CD14-positive monocyte (primary cell): ENCODE data around the gene LDLRAP1. TPM values are rescaled to one million over a fixed set of nuclear protein-coding genes. Genes with fewer than 3 reads are reported as not detected.

Source experiments
- DNase-seq, 3 donors: peaks; one replicate each; pipeline ENCODE4 v3.0.0-alpha.2; 2011 to 2022
- H2AFZ ChIP-seq: 2 replicates; pipeline ENCODE4 v1.6.0; 2012; ENCODE audit warnings: mild to moderate bottlenecking, low read depth, low read length, inconsistent platforms; ENCODE audit not compliant: insufficient read depth, poor library complexity, severe bottlenecking
- H3K27ac ChIP-seq, 2 donors: 1 replicate in 1 of 2; 2 replicates in 1 of 2; pipeline ENCODE4 v1.5.1; 2012 to 2013; ENCODE audit warnings: low read length in 2 of 2, control low read depth in 1 of 2, inconsistent platforms in 1 of 2, low read depth in 1 of 2, mild to moderate bottlenecking in 1 of 2
- H3K27me3 ChIP-seq, 2 donors: one replicate each; pipeline versions ENCODE4 v1.6.0 to v1.6.1; 2011 to 2013; ENCODE audit warnings: low read length in 2 of 2; ENCODE audit not compliant: control insufficient read depth in 2 of 2, insufficient read depth in 2 of 2
- H3K36me3 ChIP-seq, 2 donors: replicated peaks in 1 of 2; 1 replicate in 1 of 2; 2 replicates in 1 of 2; pipeline versions ENCODE4 v1.5.1 to v1.6.1; 2012 to 2013; ENCODE audit warnings: low read length in 2 of 2, control low read depth in 1 of 2, inconsistent platforms in 1 of 2, mild to moderate bottlenecking in 1 of 2; ENCODE audit not compliant: insufficient read depth in 2 of 2, control insufficient read depth in 1 of 2
- H3K4me1 ChIP-seq, 2 donors: 1 replicate in 1 of 2; 2 replicates in 1 of 2; pipeline versions ENCODE4 v1.5.1 to v1.6.1; 2012 to 2013; ENCODE audit warnings: low read length in 2 of 2, control low read depth in 1 of 2, inconsistent platforms in 1 of 2, mild to moderate bottlenecking in 1 of 2, moderate library complexity in 1 of 2; ENCODE audit not compliant: insufficient read depth in 2 of 2, control insufficient read depth in 1 of 2
- H3K4me2 ChIP-seq: replicated peaks from 2 replicates; pipeline ENCODE3; 2012; ENCODE audit warnings: low read length, moderate library complexity, mild to moderate bottlenecking; ENCODE audit not compliant: poor library complexity, severe bottlenecking; ENCODE audit errors: extremely low read depth
- H3K4me3 ChIP-seq, 3 experiments: fragments of 200-600 bp in 1 of 3; sonication (generic) in 1 of 3; replicated peaks in 1 of 3; 1 replicate in 2 of 3; 2 replicates in 1 of 3; pipeline ENCODE4 v1.5.1; 2011 to 2013; ENCODE audit warnings: low read length in 3 of 3, mild to moderate bottlenecking in 3 of 3, control low read depth in 2 of 3, low read depth in 2 of 3, inconsistent platforms in 1 of 3, moderate library complexity in 1 of 3
- H3K79me2 ChIP-seq: 2 replicates; pipeline ENCODE4 v1.6.0; 2012; ENCODE audit warnings: mild to moderate bottlenecking, control low read depth, inconsistent platforms, low read length, moderate library complexity; ENCODE audit not compliant: insufficient read depth
- H3K9ac ChIP-seq: 2 replicates; pipeline ENCODE4 v1.6.0; 2017; ENCODE audit warnings: low read length, mild to moderate bottlenecking; ENCODE audit not compliant: insufficient read depth, poor library complexity, severe bottlenecking
- H3K9me3 ChIP-seq, 2 donors: replicated peaks in 1 of 2; 1 replicate in 1 of 2; 2 replicates in 1 of 2; pipeline versions ENCODE4 v1.5.1 to v1.6.1; 2012 to 2013; ENCODE audit warnings: low read length in 2 of 2, control low read depth in 1 of 2; ENCODE audit not compliant: control insufficient read depth in 1 of 2, insufficient read depth in 1 of 2
- H4K20me1 ChIP-seq: 2 replicates; pipeline ENCODE4 v1.6.0; 2012; ENCODE audit warnings: mild to moderate bottlenecking, low read length, control low read depth, moderate library complexity; ENCODE audit not compliant: insufficient read depth
- H3K27ac Mint-ChIP-seq, 7 donors: one replicate each; pipeline ENCODE4 v1.8.0; 2020; ENCODE audit warnings: mild to moderate bottlenecking in 7 of 7, mixed read lengths in 7 of 7, moderate library complexity in 6 of 7, inconsistent platforms in 2 of 7
- H3K27me3 Mint-ChIP-seq, 3 donors: one replicate each; pipeline ENCODE4 v1.8.0; 2021 to 2022; ENCODE audit warnings: low read depth in 3 of 3, mild to moderate bottlenecking in 3 of 3, mixed read lengths in 3 of 3, moderate library complexity in 3 of 3, inconsistent platforms in 1 of 3
- H3K36me3 Mint-ChIP-seq, 2 donors: one replicate each; pipeline ENCODE4 v1.8.0; 2020; ENCODE audit warnings: mixed read lengths in 2 of 2, inconsistent platforms in 1 of 2, mild to moderate bottlenecking in 1 of 2
- H3K4me1 Mint-ChIP-seq: one replicate; pipeline ENCODE4 v1.8.0; 2020; ENCODE audit warnings: mild to moderate bottlenecking, mixed read lengths
- H3K4me3 Mint-ChIP-seq, 2 donors: one replicate each; pipeline ENCODE4 v1.8.0; 2020; ENCODE audit warnings: mild to moderate bottlenecking in 2 of 2, mixed read lengths in 2 of 2, moderate library complexity in 1 of 2
- H3K9me3 Mint-ChIP-seq, 7 donors: one replicate each; pipeline ENCODE4 v1.8.0; 2020 to 2022; ENCODE audit warnings: mixed read lengths in 7 of 7, mild to moderate bottlenecking in 6 of 7, moderate library complexity in 6 of 7, inconsistent platforms in 2 of 7
- CTCF ChIP-seq: fragments of 200-600 bp; IDR thresholded peaks from one replicate; pipeline ENCODE4 v1.8.0; 2022; ENCODE audit warnings: antibody characterized with exemption, mild to moderate bottlenecking
- WGBS: methylation state at CpG from one replicate; pipeline ENCODE4 v1.1.5; 2013; ENCODE audit warnings: missing lambda C conversion rate; ENCODE audit not compliant: insufficient coverage; 5-methylcytosine and 5-hydroxymethylcytosine counted together
- intact Hi-C, 2 donors: fragments of 100-400 bp; cut with micrococcal nuclease; formaldehyde crosslinking; loops; one replicate each; pipeline versions ENCODE4 v1.15.0 to v1.15.1; 2023
- polyA plus RNA-seq, 3 donors: library from polyadenylated mRNA; depleted of rRNA in 1 of 3; unstranded in 2 of 3; stranded (reverse) in 1 of 3; fragments of 300-500 nt in 2 of 3; fragments of >200 nt in 1 of 3; fragmentation: Illumina TruSeq in 2 of 3; gene quantifications; 1 replicate in 2 of 3; 2 replicates in 1 of 3; pipeline ENCODE4 v1.2.3, GENCODE V29; 2012 to 2021

LDLRAP1 gene
- polyA plus RNA-seq, 3 donors = 12.8 to 18.5 (median 14.6) TPM

DNA sequence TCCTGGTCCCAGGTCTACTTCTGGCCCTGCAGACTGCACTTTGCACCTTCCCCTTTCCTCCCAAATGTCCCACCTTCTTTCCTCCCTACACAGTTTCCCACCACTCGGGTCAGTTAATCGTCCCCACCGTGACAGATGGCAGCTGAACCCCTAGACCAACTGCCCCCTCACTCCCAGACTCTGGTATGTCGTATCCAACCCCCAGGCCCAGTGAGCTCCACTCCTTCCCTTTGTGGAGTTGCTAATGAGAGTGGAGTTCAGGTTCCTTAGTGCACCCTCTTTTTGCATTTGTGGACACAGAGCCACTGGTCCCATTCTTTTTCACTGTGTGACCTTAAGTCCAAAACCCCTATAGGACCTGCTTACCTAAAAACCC, 75.0 kb downstream of the LDLRAP1 start:
- H3K4me1 ChIP-seq = peaks cover 33 to 48% of the 10 kb centered on the region in 2 donors
- H4K20me1 ChIP-seq = peaks cover 39% of the 10 kb centered on the region
- H3K36me3 Mint-ChIP-seq = peaks cover 6 to 22% of the 10 kb centered on the region in 2 donors
- TF ChIP-seq CTCF = no peak
- H3K27me3 ChIP-seq = peaks cover 0 to 3% of the 10 kb centered on the region in 2 donors
- peaks cover 47% of the 10 kb centered on the region for H3K4me1 Mint-ChIP-seq
- peaks cover 8 to 32% (median 15%) of the 10 kb centered on the region in 3 donors for H3K27me3 Mint-ChIP-seq
- H3K9me3 Mint-ChIP-seq = no peaks in the 10 kb centered on the region
- H3K27ac ChIP-seq = no peak overlapping the region
- no peak overlapping the region for H3K27ac Mint-ChIP-seq
- no CpG with 5 or more reads among the region's 4 CpGs for WGBS
- H3K79me2 ChIP-seq = peaks cover 4% of the 10 kb centered on the region
- H2AFZ ChIP-seq = peak overlapping the region; percentile 92
- H3K9ac ChIP-seq = peak overlapping the region; percentile 66
- peak overlapping the region; percentile 82 to 92 for H3K4me3 Mint-ChIP-seq
- no peak for DNase-seq
- no peaks in the 10 kb centered on the region for H3K36me3 ChIP-seq
- no peaks in the 10 kb centered on the region for H3K9me3 ChIP-seq
- peak overlapping the region in 2 of 3 experiments; percentile 17 to 90 for H3K4me3 ChIP-seq
- peak overlapping the region; percentile 99 for H3K4me2 ChIP-seq
- intact Hi-C loops = loop anchor here (10.0 kb wide), 2 partner anchors 74 to 186 kb away; partner anchors contain the start of genes SELENON (in 2 of the 2) and LDLRAP1 (in 1 of the 2)

Other genes starting within 250 kb of the LDLRAP1 start
- 100 to 1,000 TPM in 2 of 3 donors, 10 to 100 TPM in 1; 61.1 to 305 (median 277) TPM for gene TMEM50A, start 205.3 kb upstream of the LDLRAP1 start, polyA plus RNA-seq
- under 1 TPM in 1 of 3 donors, not detected in 2; 0.47 TPM for gene RHCE, start 122.8 kb upstream of the LDLRAP1 start, polyA plus RNA-seq
- gene MACO1, start 112.7 kb upstream of the LDLRAP1 start, polyA plus RNA-seq = 1 to 10 TPM; 2.6 to 4.1 (median 3.9) TPM
- 1 to 10 TPM; 1.2 to 7.2 (median 1.7) TPM for gene MAN1C1, start 73.2 kb downstream of the LDLRAP1 start, polyA plus RNA-seq